Limb (tissue), 2 donors: ENCODE results near the gene POLN.

Source experiments
- DNase-seq, 2 donors: peaks; one replicate each; pipeline ENCODE4 v3.0.0-alpha.2; 2016; ENCODE audit errors: extremely low spot score in 2 of 2

POLN gene

DNA sequence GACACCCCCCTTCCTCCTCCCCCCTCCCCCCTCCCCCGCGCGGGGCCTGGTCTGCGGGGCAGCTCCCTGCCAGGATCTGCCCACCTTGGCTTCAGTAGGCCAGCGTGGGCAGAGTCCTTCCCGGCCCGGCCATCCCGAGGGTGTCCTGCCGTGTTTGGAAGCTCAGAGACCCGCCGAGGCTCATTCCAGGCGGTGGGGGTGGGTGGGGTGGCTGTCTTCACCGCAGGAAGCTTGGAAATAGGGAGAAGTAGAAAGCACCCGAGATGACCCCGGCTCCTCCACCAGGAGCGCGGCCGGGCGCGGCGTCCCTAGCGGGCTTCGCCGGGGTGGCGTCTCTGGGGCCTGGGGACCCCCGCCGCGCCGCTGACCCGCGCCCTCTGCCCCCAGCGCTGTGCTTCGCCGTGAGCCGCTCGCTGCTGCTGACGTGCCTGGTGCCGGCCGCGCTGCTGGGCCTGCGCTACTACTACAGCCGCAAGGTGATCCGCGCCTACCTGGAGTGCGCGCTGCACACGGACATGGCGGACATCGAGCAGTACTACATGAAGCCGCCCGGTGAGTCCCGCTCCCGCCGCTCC lies 181.2 kb downstream of the POLN start:
- DNase-seq = peak in 1 of 2 donors; percentile 46

DNA sequence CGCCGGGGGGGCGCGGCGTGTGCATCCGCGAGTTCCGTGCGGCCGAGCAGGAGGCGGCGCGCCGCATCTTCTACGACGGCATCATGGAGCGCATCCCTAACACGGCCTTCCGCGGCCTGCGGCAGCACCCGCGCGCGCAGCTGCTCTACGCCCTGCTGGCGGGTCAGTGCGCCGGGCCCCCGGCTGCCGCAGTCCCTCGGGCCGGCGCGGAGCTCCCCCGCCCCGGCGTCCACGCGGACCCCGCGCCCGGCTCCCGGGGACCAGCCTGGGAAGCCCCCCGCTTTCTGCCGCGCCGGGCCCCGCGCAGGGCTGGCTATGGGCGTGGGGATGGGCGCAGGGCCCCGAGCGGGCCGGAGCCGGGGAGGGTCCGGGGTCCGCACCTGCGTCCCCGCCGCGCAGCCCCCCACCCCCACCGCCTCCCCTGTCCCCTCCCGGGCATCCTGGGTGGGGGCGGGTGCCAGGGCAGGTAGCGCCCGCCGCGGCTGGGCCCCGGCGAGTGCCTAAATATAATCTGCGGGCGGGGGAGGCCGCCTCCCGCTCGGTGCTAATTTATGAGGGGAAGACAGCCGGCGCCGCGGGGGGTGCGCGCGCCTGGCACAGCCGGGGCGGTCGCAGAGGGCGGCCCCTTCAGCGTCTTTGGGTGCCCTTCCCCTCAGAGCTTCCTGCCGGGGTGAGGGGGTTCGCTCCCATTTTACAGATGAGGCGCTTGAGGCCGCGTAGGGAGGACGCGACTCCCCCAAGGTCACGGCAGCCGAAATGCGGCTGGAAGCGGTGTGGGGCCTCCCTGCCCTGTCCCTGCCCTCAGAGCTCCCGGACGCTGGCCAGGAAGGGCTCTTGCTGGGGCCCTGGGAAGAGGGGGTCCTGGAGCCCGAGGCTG lies 182.0 kb downstream of the POLN start:
- peak in 1 of 2 donors; percentile 50 for DNase-seq

DNA sequence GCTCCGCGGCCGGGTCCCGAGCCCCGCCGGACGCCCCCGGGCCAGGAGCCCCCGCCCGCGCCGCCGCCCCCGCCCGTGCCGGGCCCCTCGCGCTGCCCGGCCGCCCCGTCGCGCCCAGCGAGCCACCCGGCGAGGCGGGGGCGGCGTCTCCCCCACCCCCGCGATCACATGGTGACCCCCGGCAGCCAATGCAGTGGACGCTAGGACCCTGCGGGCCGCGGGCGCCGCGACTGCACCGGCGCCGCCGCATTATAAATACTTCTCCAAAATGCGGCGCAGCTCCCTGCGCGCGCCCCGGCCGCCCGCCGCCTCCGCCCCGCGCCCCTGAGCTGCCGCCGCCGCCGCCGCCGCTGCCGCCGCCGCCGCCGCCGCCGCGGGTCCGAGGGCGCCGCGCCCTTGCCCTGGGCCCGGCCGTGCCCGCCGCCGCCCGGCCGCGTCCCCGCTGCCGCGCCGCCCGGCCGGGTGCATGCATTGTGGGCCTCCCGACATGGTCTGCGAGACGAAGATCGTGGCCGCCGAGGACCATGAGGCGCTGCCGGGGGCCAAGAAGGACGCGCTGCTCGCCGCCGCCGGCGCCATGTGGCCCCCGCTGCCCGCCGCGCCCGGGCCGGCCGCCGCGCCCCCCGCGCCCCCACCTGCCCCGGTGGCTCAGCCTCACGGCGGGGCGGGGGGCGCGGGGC lies 182.7 kb downstream of the POLN start, which contains the start of gene NAT8L:
Gene NAT8L, plus strand, starts transcription at position 282 of the 680 bp plus-strand sequence. Its CDS starts 185 bp downstream, at position 467.
- peak in 1 of 2 donors; percentile 77 for DNase-seq

DNA sequence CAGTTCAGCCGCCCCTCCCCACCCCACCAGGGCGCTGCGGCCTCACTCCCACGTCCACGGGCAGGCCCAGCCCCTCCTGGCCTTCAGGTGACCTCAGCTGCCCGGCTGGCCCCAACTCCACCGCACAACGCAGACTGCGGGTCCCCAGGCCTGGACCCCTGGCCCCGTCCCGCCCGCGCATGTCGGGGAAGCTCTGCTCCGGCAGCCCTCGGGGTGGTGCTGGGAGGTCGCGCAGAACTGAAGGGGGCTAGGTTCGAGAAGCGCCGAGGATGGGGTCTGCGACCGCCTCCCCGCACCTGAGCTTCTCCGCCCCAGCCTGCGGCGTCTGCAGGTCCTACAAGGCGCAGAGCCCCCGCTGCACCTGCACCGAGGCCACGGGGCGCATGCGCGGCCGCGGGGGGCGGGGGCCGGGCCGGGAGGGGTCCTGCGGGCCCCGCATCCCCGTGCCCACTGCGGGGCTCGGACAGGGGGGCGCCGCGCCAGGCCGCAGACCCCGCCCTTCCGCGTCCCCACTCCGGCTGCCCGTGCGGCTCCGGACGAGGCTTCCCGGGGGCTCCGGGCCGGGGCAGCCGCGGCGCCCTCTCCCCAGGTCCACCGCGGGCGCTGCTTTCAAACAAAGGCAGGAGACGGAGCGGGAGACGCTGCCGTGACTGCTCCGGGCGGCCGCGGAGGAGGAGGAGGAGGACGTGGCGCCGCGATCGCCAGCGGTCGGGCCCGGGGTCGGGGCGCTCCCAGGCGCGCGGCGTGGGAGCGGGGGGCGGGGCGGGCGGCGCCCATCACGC lies 183.5 kb downstream of the POLN start:
- DNase-seq = peak in 1 of 2 donors; percentile 69

DNA sequence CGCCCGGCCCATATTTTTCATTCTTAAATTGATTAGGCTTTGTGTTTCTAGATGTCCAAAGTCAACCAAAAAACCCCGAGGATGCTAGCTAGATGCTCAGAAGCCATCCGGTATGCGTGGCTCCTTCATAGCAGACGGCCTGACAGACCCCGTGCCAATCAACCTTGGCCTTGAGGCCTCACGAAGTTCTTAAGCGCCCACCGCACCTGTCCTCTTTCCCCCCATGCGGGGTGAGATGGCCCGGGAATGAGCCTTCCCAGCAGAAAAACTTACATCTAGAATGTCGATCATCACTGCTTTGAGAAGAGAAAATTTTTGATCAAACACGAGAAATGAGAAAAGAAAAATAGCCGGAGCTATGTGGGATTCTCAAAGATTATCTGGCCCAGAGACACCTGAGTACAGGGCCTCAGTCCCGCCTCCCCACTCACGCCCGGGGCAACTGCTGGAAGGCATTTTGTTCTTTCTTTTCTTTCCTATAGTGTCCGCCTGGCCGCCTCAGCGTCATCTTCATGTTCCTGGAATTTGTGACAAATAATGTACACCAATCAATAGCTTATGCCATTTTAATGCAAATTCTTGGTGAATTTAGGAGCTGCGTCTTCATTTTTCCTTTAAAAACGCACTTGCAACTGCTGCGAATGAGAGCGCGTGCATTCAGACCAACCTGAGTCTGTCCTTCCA lies 184.4 kb downstream of the POLN start:
- DNase-seq = no peak

DNA sequence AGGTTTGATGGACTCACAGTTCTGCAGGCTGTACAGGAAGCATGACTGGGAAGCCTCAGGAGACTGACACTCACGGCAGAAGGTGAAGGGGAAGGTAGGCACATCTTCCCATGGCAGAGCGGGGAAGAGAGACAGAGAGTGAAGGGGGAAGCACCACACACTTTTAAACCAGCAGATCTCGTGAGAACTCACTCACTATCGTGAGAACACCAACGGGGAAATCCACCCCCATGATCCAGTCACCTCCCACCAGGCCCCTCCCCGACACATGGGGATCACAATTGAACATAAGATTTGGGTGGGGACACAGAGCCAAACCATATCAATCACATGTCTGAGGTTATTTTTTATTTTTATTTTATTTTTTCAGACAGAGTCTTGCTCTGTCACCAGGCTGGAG lies 187.7 kb downstream of the POLN start:
- peak in 1 of 2 donors; percentile 16 for DNase-seq

DNA sequence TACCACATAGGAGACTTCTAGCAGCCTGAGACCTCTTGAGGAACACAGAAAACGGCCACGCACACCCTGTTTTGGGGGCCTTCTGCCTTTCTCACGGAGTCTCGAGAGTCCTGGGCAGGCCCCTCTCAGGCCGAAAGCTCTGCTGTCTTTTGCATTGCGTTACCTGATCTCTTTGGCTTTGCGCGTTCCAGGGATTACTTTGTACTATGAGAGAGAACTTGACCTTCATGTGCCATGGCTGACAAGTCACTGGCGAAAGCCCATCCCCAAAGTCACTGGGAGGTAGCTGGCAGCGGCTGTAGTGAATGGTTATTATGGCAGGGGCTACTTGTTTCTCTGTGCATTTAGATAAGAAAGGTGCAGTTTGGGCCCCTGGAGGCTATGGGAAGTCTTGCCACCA lies 190.8 kb downstream of the POLN start:
- DNase-seq = no peak

DNA sequence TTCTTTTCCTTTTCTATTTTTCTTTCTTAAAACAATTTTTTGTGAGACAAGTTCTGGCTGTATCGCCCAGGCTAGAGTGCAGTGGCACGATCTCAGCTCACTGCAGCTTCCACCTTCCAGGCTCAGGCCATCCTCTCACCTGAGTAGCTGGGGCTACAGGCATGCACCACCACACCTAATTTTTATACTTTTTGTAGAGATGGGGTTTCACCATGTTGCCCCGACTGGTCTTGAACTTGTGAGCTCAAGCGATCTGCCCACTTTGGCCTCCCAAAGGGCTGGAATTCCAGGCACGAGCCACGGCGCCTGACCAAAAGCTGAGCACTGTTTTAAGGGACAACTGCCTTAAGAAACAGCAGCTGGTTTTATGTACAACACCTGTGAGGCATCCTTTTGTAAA lies 192.1 kb downstream of the POLN start:
- DNase-seq = no peak

DNA sequence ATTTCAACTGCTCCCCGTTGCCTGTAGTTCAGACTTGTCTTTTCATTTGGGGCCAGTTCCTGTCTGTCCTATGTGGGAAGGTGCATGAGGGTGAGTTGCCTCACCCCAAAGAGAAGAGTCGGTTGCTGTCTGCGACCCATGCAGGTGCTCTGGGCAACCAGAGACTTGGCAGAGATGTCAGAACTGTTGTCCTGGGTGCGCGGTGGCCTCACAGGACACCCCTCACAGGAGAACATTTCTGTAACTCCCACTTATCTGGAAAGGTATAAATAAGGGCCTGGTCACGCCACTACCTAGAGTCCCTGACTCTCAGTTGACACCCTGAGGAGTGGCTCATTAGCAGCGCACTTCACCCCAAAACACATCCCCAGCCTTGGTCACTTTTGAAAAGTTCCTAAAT lies 192.5 kb downstream of the POLN start:
- no peak for DNase-seq

DNA sequence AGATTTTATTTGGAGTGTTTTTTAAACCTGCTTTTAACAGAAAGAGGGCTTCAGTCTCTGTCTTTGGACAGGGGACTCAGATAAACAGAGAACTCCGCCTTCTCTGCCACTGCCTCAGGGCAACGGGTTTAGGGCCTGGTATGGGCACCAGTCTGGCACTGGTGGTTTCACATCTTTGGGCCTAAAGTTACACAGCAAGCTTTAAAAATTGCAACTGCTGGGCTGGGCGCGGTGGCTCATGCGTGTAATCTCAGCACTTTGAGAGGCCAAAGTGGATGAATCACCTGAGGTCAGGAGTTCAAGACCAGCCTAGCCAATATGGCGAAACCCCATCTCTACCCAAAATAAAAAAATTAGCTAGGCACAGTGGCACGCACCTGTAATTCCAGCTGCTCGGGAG lies 193.1 kb downstream of the POLN start:
- DNase-seq = no peak

DNA sequence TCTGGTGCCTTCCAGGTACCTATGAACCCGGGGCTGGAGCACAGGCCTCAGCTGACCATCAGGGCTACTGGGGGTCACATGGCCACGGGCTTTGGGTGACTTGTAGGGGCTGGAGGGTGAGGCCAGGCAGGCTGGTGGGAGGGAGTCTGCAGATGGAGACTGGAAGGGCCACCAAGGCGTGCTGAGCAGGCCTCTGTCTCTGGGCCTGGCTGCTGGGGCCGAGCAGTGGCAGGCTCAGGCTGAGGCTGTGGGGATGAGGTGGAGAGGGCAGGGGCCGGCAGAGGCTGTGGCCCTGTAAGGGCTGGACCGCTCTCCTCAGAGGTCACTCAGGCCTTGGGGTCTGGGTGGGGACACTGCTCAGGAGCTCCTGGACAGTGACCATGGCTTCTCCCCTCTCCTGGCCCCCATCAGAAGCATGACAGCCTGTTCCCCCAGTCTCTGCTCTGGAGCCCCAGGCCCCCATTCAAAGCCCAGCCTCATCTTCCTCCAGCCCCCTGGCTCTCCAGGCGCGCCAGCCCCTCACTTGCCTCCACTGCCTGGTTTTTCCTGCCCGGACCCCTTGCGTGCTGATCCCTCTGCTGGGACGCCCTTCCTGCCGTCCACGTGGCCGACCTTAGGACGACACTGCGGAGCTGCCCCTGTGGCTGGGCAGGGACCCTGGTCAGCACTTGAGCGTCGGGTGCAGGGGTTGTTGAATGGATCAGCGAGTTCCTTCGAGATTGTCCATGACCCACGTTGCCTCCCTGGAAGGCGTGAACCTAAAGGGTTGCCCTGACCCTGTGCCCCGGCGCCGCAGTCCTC lies 193.9 kb downstream of the POLN start:
- DNase-seq = no peak

DNA sequence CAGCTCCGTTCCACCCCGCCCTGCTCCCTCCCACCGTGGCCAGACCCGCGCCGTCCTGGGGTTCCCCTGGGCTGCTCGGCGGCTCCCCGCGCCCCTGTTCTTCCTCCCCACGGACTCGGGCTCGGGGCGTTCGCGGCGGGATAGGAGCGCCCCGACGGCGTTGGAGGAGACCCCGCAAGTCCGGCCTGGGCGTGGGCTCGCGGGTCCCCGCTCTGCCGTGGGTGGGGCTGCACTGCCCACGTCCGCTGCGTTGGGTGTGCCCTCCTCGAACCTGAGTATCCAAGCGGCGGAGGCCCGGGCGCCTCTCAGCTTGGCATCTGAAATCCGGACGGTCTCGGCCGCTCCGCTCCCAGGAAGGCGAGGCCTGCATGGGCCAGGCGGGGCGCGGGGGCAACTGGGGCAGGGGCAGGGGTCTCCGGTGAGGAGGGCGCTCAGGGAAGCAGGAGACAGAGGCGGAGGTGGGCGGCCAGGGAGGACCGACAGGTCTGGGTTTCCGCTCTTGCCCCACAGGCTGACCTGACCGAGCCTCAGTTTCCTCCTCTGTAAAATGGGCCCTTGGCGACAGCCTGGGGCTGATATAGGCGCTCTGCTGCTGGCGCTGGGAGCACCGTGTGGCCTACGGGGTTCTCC lies 194.8 kb downstream of the POLN start:
- peak in 1 of 2 donors; percentile 38 for DNase-seq

DNA sequence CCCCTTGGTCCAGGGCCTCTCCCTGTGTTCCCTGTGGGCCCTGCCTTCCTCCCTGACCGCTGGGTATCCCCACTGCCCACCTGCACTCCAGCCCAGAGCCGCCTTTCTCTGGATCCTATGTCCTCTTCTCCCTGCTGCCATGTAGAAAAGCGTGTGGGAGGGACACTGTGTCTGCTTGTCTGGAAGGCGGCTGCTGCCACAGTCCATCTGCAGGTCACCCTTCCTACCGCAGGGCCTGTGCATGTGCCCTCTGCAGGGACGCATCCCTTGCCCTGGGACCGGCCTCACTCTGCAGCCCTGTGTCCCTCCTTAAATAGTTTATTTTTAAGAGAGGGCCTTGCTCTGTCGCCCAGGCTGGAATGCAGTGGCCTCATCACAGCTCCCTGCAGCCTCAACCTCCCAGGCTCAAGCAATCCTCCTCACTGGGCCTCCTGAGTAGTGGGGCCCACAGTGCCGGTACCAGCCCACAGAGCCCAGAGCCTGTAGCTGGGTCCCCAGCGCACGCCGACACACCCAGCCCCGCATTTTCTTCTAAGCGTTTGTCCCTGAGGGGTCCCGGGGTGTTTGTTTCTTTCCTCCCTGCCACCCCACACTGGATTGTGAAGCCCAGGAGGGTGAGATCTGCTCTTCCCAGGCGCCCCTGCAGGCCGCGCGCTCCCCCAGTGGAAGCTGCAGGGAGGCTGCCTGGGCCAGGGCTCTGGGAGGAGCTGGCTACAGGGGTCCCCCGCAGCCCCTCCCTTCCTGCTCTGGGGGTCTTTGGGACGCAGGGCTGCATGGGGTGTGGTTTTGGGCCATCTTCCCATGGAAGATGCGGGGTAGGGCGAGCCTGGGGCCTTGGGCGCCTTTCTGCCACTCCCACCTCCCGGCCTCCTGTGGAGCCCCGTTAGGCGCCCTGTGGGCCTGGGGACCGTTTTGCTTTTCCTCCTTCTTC lies 195.6 kb downstream of the POLN start:
- peak in 1 of 2 donors; percentile 38 for DNase-seq

DNA sequence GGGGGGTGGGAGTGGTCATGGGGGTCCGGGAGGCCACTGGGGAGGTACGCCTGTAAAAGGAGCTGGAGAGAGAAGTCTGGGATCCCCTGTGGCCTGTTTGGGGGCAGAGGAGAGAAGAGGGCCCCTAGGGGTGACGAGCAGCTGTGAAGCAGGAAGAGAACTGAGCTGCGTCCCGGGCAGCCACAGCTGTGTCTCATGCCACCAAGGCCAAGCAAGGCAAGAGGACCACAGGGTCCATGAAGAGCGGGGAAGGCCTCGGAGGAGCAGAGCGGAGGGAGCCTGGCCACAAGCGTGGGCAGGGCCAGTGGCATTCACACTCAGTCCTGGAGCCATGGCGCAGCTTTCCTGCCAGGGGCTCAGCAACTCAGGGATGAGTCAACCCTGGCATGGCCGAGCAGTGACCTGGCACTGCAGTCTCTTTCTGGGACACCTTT lies 196.4 kb downstream of the POLN start:
- peak in 1 of 2 donors; percentile 38 for DNase-seq

DNA sequence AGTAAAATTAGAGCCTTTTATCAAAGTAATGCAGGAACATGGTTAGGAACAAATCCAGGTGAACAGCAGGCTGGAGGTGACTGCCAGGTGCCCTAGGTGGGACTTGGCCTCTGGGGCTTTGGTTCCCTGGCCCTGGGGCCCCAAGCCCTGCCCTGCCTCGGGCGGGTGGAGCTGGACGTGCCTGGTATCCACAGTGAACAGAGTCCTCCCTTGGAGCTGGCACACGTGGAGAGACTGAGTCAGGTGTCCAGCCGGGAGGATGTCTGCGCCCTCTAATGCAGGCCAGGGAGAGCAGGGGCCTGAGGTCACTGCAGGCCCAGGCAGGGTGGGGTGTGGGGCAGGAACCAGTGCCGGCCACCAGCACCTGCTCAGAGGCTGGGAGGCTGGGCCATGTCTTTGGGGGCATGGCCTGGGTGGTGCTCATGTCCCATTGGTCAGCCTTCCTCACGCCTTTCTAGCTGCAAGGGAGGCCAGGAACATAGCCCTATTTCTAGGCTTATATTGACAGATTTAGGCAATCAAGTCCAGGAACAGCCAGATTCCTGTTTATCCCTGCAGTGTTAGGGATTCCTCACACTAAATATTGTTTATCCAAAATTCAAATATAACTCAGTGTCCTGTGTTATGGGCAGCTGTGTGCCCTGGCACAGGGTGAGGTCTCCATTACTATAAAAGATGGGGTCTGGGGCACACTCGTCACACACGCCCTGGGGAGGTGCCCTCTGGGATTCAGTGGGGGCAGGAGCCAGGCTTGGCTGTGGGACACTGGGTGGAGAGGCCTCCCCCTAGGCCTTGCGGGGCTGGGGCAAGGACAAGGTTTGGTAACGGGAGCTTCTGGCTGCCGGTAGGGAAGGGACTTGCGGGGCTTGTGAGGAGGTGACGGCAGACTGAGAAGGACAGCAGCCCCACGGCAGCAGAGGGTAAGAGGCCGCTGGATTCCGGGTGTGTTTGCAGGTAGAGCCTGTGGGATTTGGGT lies 197.1 kb downstream of the POLN start:
- DNase-seq = peak in 1 of 2 donors; percentile 36

DNA sequence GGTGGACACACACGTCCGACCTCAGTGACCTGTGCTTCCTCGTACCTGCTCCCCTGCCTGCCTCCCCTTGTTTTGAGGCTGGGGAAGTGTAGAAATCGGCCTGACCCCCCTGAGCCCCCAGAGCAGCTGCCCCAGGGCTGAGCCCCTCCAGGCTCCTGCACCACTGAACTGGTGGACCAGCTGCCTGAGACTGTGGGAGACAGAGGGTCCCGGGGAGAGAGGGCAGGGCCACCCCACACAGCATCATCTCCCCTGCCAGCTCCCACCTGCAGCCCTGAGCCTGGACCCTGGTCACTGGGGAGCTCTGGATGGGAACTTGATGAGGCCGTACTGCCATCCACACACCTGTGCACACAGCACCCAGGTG lies 197.8 kb downstream of the POLN start:
- DNase-seq = no peak

DNA sequence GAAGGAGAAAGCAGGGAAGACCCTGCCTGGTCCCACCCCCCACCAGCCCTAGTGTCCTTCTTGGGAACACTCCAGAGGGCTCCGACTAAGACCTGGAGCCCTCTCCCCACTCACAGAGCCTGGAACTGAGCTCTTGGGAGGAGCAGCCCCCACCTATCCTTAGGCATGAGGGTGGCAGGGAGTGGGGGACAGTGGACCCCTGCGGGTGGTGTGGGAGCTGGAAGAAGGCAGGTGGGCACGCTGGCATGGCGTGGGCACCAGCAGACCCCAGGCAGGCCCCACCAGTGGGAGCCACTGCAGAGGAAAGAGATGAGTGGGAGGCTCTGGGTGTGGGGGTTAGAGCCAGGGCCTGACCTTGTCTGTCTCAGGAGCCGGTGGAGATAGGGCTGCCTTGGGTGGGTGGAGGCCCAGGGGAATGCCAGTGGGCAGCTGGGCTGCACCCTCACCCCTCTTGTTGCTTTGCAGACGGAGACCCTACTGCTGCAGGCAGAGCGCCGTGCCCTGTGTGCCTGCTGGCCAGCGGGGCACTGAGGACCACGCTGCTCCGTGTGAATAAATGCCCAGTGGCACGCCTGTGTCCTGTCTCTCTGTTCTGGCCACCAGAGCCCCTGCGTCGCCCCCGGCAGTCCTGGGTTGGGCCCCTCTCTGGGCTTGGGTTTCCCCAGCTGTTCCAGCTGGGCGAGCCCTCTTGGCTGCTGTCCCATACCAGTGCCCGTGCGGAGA lies 198.4 kb downstream of the POLN start:
- DNase-seq = no peak
